ENCODE measurements around the gene PAM.

Gene PAM

DNA sequence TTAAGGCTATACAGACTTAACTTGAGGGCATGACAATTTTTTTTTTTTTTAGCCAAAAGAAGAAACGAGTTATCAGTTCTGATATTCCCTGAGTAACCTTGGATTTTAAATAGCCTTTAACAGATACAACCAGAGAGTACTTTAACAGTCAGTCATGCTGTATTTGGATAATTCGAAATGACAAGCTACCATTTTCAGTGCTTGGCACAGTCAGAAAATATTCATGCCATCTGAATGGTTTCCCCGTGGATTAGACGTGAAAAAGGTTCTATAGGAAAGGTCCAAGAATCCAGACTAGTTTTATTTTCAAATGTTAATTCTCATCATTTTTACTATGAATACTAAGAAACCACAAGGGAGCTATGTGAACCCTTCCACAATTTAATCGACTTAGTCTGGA lies 165.7 kb downstream of the PAM start:
- Histone ChIP-seq H3K4me2 (no peak overlapping the region), H4K20me1 (no peaks in the 10 kb centered on the region), H3K9me3 (replicated peaks in 1 of 11) (no peaks in the 10 kb centered on the region), H3K4me1 (peaks cover 0 to 8% (median 2%) of the 10 kb centered on the region in 10 experiments; a peak in 2 of 20 replicates), H3K27me3 (no peaks in the 10 kb centered on the region), H3K27ac (no peak overlapping the region), H3K4me3 (no peak overlapping the region), H3K9ac (no peak overlapping the region), H3K36me3 (peaks cover 0 to 50% (median 10%) of the 10 kb centered on the region in 11 experiments; a peak in 15 of 22 replicates)
- TF ChIP-seq Cebpa-rat (IDR thresholded peaks at IDR 0.05): no peak

DNA sequence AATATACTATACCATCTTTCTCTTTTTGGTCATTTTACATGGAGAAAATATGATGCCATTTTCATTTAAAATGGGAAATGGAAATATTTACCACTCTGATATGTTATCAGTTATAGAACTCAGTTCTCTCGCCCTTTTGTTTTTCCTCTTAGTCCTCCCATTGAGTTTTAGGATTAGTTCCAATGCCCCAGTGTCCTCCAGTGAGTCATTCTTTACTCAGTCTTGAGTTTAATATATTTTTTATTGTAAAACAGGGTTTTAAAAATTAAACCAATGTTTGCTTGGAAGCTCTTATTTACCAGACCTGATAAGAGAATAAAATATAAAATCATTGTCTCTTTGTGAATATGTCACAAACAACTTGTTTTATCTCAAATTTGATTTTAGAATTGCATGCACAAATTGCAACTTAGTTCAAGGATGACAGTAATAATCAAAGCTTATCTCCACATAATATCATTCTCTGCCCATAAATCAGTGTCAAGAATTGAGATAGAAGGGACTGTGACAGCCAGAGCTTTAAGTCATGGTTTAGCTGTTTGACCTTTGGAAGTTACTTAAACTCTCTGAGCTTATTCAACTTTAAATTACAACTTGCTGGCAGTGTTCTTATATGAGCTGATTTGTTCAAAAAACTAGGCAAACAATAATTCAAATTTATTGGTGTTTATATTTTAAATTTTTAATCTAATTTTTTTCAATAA lies 166.4 kb downstream of the PAM start:
- no peak overlapping the region for H3K9ac ChIP-seq
- H3K27ac ChIP-seq: no peak overlapping the region
- no peak overlapping the region for H3K4me2 ChIP-seq
- H3K36me3 ChIP-seq: peaks cover 1 to 57% (median 14%) of the 10 kb centered on the region in 11 experiments; a peak in 16 of 22 replicates
- no peak for TF ChIP-seq Cebpa-rat (IDR thresholded peaks at IDR 0.05)
- no peaks in the 10 kb centered on the region for H4K20me1 ChIP-seq
- H3K9me3 ChIP-seq (replicated peaks in 1 of 11): no peaks in the 10 kb centered on the region
- H3K4me3 ChIP-seq: no peak overlapping the region
- no peaks in the 10 kb centered on the region for H3K27me3 ChIP-seq
- peaks cover 0 to 8% (median 2%) of the 10 kb centered on the region in 10 experiments; a peak in 2 of 20 replicates for H3K4me1 ChIP-seq

DNA sequence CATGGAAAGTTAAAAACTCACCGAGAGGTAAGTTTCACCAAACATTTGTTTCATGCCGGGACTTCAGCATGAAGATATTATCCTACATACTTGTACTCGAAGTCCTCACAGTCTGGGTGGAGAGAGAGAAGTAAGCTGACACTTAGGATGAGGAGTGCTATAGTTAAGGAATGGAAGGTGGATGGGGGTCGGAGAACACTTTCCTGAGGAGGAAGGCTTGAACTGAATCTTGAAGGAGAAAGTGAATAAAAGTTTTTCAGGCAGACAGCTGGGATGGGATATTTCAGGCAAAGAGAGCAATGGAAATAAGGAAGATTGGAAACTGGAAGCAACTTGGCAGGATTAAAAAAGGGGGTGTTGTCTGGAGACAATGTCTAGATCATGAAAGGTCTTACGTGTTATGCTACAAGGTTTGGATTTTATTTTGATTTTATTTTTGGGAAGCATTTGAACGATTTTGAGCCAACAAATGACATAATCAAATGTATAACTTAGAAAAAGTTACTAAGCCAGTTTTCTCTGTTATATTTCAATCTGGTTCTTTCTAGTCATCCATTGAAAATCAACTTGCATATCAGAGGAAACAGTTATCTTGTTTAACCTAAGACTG lies 167.1 kb downstream of the PAM start:
- TF ChIP-seq Cebpa-rat (IDR thresholded peaks at IDR 0.05): no peak
- H3K9me3 ChIP-seq (replicated peaks in 1 of 11): no peaks in the 10 kb centered on the region
- H3K27me3 ChIP-seq: no peaks in the 10 kb centered on the region
- no peak overlapping the region for H3K4me2 ChIP-seq
- H4K20me1 ChIP-seq: no peaks in the 10 kb centered on the region
- no peak overlapping the region for H3K9ac ChIP-seq
- peaks cover 8 to 64% (median 22%) of the 10 kb centered on the region in 11 experiments; a peak in 16 of 22 replicates for H3K36me3 ChIP-seq
- H3K4me3 ChIP-seq: no peak overlapping the region
- no peak overlapping the region for H3K27ac ChIP-seq
- H3K4me1 ChIP-seq: peaks cover 0 to 4% (median under 1%) of the 10 kb centered on the region in 10 experiments; a peak in 2 of 20 replicates

DNA sequence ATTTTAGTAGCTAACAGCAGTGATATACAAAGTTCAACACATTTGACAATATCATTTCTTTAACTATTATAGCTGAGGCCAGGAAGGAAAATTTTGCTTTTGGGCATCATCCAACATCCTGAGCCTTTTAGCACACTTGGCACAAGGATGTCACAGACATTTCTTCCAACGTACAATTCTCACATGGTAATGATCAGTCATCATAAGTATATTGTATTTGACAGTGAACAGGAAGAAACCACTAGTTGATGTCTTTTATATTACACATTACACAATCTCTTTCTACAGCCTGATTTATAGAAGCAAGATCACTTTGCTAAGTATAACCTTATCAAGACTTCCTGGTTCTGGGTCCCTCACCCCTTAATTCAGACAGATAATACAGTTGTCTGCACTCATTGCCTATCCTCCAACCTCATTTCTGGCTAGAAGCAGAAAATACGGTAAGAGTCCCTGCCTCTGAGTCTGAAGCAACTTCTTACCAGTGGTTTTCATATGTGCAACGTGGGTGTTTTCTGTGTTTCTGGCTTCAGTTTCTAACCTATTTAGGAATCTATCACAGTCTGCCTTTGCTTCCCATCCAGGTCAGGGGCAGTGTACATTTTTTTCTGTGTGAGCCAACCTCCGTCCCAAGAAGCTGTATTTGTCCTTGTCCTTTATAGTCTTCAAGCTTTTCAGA lies 167.8 kb downstream of the PAM start:
- Histone ChIP-seq H3K4me2 (no peak overlapping the region), H3K4me1 (no peaks in the 10 kb centered on the region), H3K36me3 (peaks cover 11 to 66% (median 23%) of the 10 kb centered on the region in 11 experiments; a peak in 16 of 22 replicates), H3K4me3 (no peak overlapping the region), H3K9me3 (replicated peaks in 1 of 11) (no peaks in the 10 kb centered on the region), H3K27ac (no peak overlapping the region), H4K20me1 (no peaks in the 10 kb centered on the region), H3K27me3 (no peaks in the 10 kb centered on the region), H3K9ac (no peak overlapping the region)
- no peak for TF ChIP-seq Cebpa-rat (IDR thresholded peaks at IDR 0.05)

DNA sequence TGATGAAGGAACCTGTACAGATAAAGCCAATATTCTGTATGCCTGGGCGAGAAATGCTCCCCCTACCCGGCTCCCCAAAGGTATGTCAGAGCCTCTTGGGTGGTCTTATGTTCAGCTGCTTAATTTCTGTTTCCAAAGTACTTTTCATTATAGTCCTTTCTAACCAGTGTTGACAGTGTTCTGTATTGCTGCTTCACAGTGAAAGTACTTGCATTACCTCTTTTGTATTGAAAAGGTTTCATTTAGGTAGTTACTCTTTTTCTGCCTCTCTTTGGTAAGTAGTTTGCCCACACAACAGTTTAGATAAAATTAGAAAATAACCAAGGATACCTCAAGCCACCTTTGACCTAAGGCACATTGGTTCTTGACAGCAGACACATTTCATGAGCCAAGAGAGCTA lies 169.9 kb downstream of the PAM start:
- Histone ChIP-seq H3K36me3 (peaks cover 11 to 55% (median 23%) of the 10 kb centered on the region in 11 experiments; a peak in 16 of 22 replicates), H4K20me1 (no peaks in the 10 kb centered on the region), H3K27ac (no peak overlapping the region), H3K9me3 (replicated peaks in 1 of 11) (no peaks in the 10 kb centered on the region), H3K27me3 (no peaks in the 10 kb centered on the region), H3K4me3 (no peak overlapping the region), H3K4me1 (no peaks in the 10 kb centered on the region), H3K9ac (no peak overlapping the region), H3K4me2 (no peak overlapping the region)
- no peak for TF ChIP-seq Cebpa-rat (IDR thresholded peaks at IDR 0.05)

DNA sequence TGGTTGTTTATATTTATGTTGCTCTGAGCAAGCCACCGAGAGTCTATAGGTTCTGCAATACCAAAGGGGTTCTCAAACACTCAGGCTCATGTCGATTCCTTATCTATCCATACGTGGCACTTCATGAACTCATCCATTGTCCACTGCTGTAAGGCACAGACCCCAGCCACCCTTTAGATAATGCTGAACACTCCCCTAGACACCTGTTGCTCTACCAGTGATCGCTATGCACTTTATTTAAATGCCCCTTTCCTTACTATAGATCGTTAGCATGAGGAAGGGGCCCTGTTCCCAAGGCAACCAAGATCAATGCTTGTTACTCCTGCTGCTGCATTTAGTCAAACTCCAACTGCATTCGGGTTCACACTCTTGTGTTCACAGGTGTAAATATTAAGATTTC lies 171.9 kb downstream of the PAM start:
- no peaks in the 10 kb centered on the region for H3K4me1 ChIP-seq
- no peaks in the 10 kb centered on the region for H4K20me1 ChIP-seq
- H3K9me3 ChIP-seq (replicated peaks in 1 of 11): no peaks in the 10 kb centered on the region
- no peaks in the 10 kb centered on the region for H3K27me3 ChIP-seq
- H3K4me3 ChIP-seq: no peak overlapping the region
- no peak for TF ChIP-seq Cebpa-rat (IDR thresholded peaks at IDR 0.05)
- H3K36me3 ChIP-seq: peaks cover 14 to 58% (median 23%) of the 10 kb centered on the region in 11 experiments; a peak in 16 of 22 replicates
- H3K9ac ChIP-seq: no peak overlapping the region
- no peak overlapping the region for H3K27ac ChIP-seq
- H3K4me2 ChIP-seq: no peak overlapping the region

DNA sequence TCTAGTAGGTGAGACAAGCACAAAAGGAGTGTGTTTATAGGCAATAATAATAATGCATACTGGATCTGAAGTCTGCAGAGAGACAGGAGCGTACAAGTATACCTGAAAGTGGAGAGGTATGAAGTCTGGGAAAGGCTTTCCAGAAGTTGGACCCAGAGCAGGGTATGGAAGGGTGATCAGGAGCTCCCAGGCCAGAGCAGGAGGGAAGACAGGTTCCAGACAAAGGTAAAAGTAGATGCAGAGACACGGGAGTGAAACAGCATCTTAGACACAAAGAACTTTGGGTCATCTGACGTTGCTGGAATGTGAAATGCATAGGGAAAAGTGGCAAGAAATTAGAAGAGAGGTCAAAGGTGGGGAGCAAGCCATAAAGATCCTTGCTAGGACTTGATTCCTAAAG lies 175.1 kb downstream of the PAM start:
- Histone ChIP-seq H3K4me2 (no peak overlapping the region), H4K20me1 (no peaks in the 10 kb centered on the region), H3K4me1 (no peaks in the 10 kb centered on the region), H3K9me3 (replicated peaks in 1 of 11) (no peaks in the 10 kb centered on the region), H3K4me3 (no peak overlapping the region), H3K27ac (no peak overlapping the region), H3K36me3 (peaks cover 19 to 67% (median 26%) of the 10 kb centered on the region in 11 experiments; a peak in 16 of 22 replicates), H3K27me3 (no peaks in the 10 kb centered on the region), H3K9ac (no peak overlapping the region)
- TF ChIP-seq Cebpa-rat (IDR thresholded peaks at IDR 0.05): no peak

DNA sequence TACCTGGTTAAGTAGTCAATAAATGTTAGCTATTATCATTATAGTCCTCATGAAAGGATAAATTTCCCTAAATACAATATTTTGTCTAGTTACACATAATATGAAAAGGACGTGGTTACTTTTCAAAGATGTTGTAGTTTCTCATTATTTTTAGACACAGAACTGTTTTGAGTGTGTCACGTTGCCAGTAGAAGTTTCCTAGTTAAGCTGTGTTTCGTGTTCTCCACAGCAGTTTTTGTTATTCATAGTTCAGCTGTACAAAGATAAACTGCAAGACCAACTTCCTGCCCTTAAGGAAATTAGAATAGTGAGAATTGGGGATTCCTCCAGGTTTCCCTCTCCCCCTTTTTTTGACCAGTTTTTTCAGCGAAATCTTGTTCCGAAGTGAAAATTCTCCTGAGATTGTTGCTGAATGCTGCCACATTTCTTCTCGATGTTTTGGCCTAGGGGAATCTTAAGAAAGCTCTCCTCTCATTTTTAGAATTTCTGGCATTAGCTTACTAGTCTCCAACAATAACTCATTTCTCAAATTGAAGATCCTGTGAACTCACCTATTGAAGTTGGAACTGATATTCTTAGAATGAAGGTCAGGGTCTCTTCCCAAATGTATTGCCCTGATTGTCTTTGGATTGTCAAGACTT lies 176.1 kb downstream of the PAM start:
- Histone ChIP-seq H3K9ac (no peak overlapping the region), H3K4me2 (no peak overlapping the region), H3K36me3 (peaks cover 12 to 62% (median 19%) of the 10 kb centered on the region in 11 experiments; a peak in 15 of 22 replicates), H3K27ac (no peak overlapping the region), H3K4me1 (no peaks in the 10 kb centered on the region), H3K9me3 (replicated peaks in 1 of 11) (no peaks in the 10 kb centered on the region), H4K20me1 (no peaks in the 10 kb centered on the region), H3K27me3 (no peaks in the 10 kb centered on the region), H3K4me3 (no peak overlapping the region)
- TF ChIP-seq Cebpa-rat (IDR thresholded peaks at IDR 0.05): no peak

DNA sequence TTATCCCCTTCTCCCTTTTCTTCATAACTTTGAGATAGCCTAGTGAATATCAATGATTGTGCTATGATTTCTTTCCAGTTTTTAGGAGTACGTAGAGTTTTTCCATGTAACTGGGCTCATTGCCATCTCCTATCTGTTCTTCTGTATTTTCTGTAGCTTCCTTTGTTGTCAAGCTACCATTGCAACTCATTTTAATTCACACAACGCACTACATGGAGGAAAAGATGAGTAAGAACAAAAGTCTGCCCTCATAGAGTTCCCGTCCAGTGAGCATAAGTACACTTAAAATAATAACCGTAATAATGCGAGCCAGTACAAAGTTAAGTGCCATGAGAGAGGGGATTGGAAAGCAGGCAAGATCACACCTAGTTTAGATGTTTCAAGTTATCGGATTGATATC lies 177.7 kb downstream of the PAM start:
- Histone ChIP-seq H3K4me2 (no peak overlapping the region), H3K36me3 (peaks cover 0 to 49% (median 11%) of the 10 kb centered on the region in 11 experiments; a peak in 14 of 22 replicates), H3K27ac (no peak overlapping the region), H3K4me1 (no peaks in the 10 kb centered on the region), H3K4me3 (no peak overlapping the region), H3K9ac (no peak overlapping the region), H3K9me3 (replicated peaks in 1 of 11) (no peaks in the 10 kb centered on the region), H3K27me3 (no peaks in the 10 kb centered on the region), H4K20me1 (no peaks in the 10 kb centered on the region)
- TF ChIP-seq Cebpa-rat (IDR thresholded peaks at IDR 0.05): no peak

Measured in BLaER1 treated with 17β-estradiol and CSF1 and Interleukin-3, amounts not matched to agents 10 nM and 100 nM (cell line).